HepG2 (cell line): ENCODE results near the gene LEPROT. TPM values are rescaled to one million over a fixed set of nuclear protein-coding genes. Genes with fewer than 3 reads are reported as not detected.

Source experiments
- DRAP1 ChIP-seq: IDR thresholded peaks from 2 replicates; pipeline ENCODE4 v1.6.1; 2016; ENCODE audit warnings: missing genetic modification reagents, missing compliant biosample characterization
- ELF4 ChIP-seq: sonication (generic); formaldehyde crosslinking; IDR thresholded peaks from 2 replicates; pipeline ENCODE4 v1.5.0; 2020; ENCODE audit warnings: missing genetic modification reagents, mild to moderate bottlenecking, moderate library complexity, borderline replicate concordance
- LCORL ChIP-seq, 2 experiments: fragments of 450-650 bp in 1 of 2; sonication (generic) in 1 of 2; formaldehyde crosslinking in 1 of 2; IDR thresholded peaks; 2 replicates each; pipeline versions ENCODE4 v1.5.0 to v1.6.1; 2017 to 2020; ENCODE audit warnings: antibody characterized with exemption in 1 of 2, missing genetic modification reagents in 1 of 2
- PHF20 ChIP-seq: sonication (generic); formaldehyde crosslinking; IDR thresholded peaks from 2 replicates; pipeline ENCODE4 v1.5.0; 2020; ENCODE audit warnings: mild to moderate bottlenecking, missing genetic modification reagents
- POLR2AphosphoS5 ChIP-seq: IDR thresholded peaks from 2 replicates; pipeline ENCODE4 v1.6.1; 2012; ENCODE audit warnings: low read depth, low read length
- SIX1 ChIP-seq: sonication (generic); formaldehyde crosslinking; IDR thresholded peaks from 2 replicates; pipeline ENCODE4 v1.4.0; 2020; ENCODE audit warnings: missing genetic modification reagents, borderline replicate concordance
- ZEB1 ChIP-seq: IDR thresholded peaks from 2 replicates; pipeline ENCODE4 v1.6.1; 2012; ENCODE audit warnings: mild to moderate bottlenecking, low read depth, inconsistent platforms; ENCODE audit not compliant: insufficient replicate concordance
- ZFP36 ChIP-seq: fragments of 150-350 bp; IDR thresholded peaks from 2 replicates; pipeline ENCODE4 v1.6.1; 2018; ENCODE audit warnings: borderline replicate concordance, low read length, low read depth; ENCODE audit not compliant: partially characterized antibody
- ZNF281 ChIP-seq: sonication (generic); formaldehyde crosslinking; IDR thresholded peaks from 2 replicates; pipeline ENCODE4 v1.4.0; 2020; ENCODE audit warnings: missing genetic modification reagents, borderline replicate concordance
- ZNF512B ChIP-seq: sonication (generic); formaldehyde crosslinking; IDR thresholded peaks from 2 replicates; pipeline ENCODE4 v1.5.1; 2020; ENCODE audit warnings: missing genetic modification reagents, mild to moderate bottlenecking, borderline replicate concordance
- ZNF569 ChIP-seq: sonication (generic); formaldehyde crosslinking; IDR thresholded peaks from 2 replicates; pipeline ENCODE4 v1.5.0; 2020; ENCODE audit warnings: mild to moderate bottlenecking, missing genetic modification reagents, moderate library complexity, borderline replicate concordance
- ZNF691 ChIP-seq: sonication (generic); formaldehyde crosslinking; IDR thresholded peaks from 2 replicates; pipeline ENCODE4 v1.4.0; 2020; ENCODE audit warnings: missing genetic modification reagents, low read depth, mild to moderate bottlenecking, borderline replicate concordance
- ZNF703 ChIP-seq: sonication (generic); formaldehyde crosslinking; IDR thresholded peaks from 2 replicates; pipeline ENCODE4 v1.5.1; 2020; ENCODE audit warnings: missing genetic modification reagents, mild to moderate bottlenecking, moderate library complexity, borderline replicate concordance
- ZNF740 ChIP-seq: sonication (generic); formaldehyde crosslinking; IDR thresholded peaks from 2 replicates; pipeline ENCODE4 v1.4.0; 2020; ENCODE audit warnings: missing genetic modification reagents
- ZXDC ChIP-seq: sonication (generic); formaldehyde crosslinking; IDR thresholded peaks from 2 replicates; pipeline ENCODE4 v1.5.0; 2020; ENCODE audit warnings: mild to moderate bottlenecking, missing genetic modification reagents
- polyA plus RNA-seq, 8 experiments: library from polyadenylated mRNA; depleted of rRNA in 3 of 8; stranded (reverse) in 7 of 8; unstranded in 1 of 8; fragments of >200 nt; fragmentation: Illumina TruSeq in 4 of 8; extraction: Trizol in 4 of 8; gene quantifications; 2 replicates each; pipeline versions ENCODE4 v1.2.1 to v1.2.3, GENCODE V29; 2011 to 2016; ENCODE audit warnings: low read depth in 4 of 8, missing spikeins in 1 of 8, mixed read lengths in 1 of 8; ENCODE audit not compliant: insufficient read depth in 1 of 8
- total RNA-seq, 5 experiments: library from RNA; depleted of rRNA; stranded (reverse); fragments of >200 nt; fragmentation: Illumina TruSeq; extraction: Trizol; gene quantifications; 2 replicates each; pipeline ENCODE4 v1.2.3, GENCODE V29; 2016; ENCODE audit warnings: low read depth in 1 of 5

Gene LEPROT
- total and polyA plus RNA-seq, 2 of the 13 experiments (the other 11 are each of a cell fraction or from before 2014, with no cell fraction given), result 36.8 to 51.4 TPM

GRCh38 chr1:65420590-65421350 is at the start of gene LEPROT, which contains the start of gene LEPR (continued):
- 0 out of 2 replicates have a peak, but pooled peaks have one; percentile 6 for TF ChIP-seq DRAP1
- TF ChIP-seq ZNF569 (CRISPR knock-in tag), result no peak
- TF ChIP-seq ZFP36, result no peak
- peak; percentile 44; the same call in 1 of the 2 replicates for TF ChIP-seq ZNF691 (CRISPR knock-in tag)
- TF ChIP-seq ZNF740 (CRISPR knock-in tag), result 0 out of 2 replicates have a peak, but pooled peaks have one; percentile 40
- TF ChIP-seq ZNF281 (CRISPR knock-in tag), result 0 out of 2 replicates have a peak, but pooled peaks have one; percentile 10
- TF ChIP-seq ELF4 (CRISPR knock-in tag), result no peak
- TF ChIP-seq LCORL (IDR thresholded peaks at IDR 0.05), result no peak
- 0 out of 2 replicates have a peak, but pooled peaks have one; percentile 23 for TF ChIP-seq LCORL (CRISPR knock-in tag; IDR thresholded peaks at IDR 0.05)
- no peak for TF ChIP-seq ZNF512B
- TF ChIP-seq PHF20 (CRISPR knock-in tag), result peak; percentile 79
- TF ChIP-seq ZXDC, result no peak; the same call in 1 of the 2 replicates
- no peak for TF ChIP-seq ZEB1
- peak; percentile 72 for TF ChIP-seq POLR2AphosphoS5
- no peak for TF ChIP-seq SIX1 (CRISPR knock-in tag)
- no peak for TF ChIP-seq ZNF703
